IMR-90 (cell line): ENCODE measurements around the gene HIGD2B.
"Not testable (repeated sequence)": the region's sequence is repeated elsewhere in the genome, so short reads cannot be mapped to it uniquely, and the experiment has no call there.

Experiments
- BHLHE40 ChIP-seq: fragments of 150-350 bp; IDR thresholded peaks from 2 replicates; pipeline ENCODE4 v1.6.1; 2016; ENCODE audit warnings: mild to moderate bottlenecking, low read depth, low read length
- CEBPB ChIP-seq: IDR thresholded peaks from 2 replicates; pipeline ENCODE4 v1.6.1; 2012; ENCODE audit warnings: low read depth, low read length, improper control_type of control experiment
- CHD1 ChIP-seq: IDR thresholded peaks from 2 replicates; pipeline ENCODE4 v1.6.1; 2012; ENCODE audit warnings: low read depth, low read length, improper control_type of control experiment
- ELK1 ChIP-seq: fragments of 150-350 bp; IDR thresholded peaks from 2 replicates; pipeline ENCODE4 v1.6.1; 2016; ENCODE audit warnings: low read depth, mild to moderate bottlenecking, low read length, moderate library complexity, borderline replicate concordance
- MXI1 ChIP-seq: IDR thresholded peaks from 2 replicates; pipeline ENCODE4 v1.6.1; 2012; ENCODE audit warnings: low read depth, mild to moderate bottlenecking, low read length, moderate library complexity, borderline replicate concordance
- POLR2A ChIP-seq: IDR thresholded peaks from 2 replicates; pipeline ENCODE4 v1.6.1; 2012; ENCODE audit warnings: mild to moderate bottlenecking, low read depth, low read length
- RFX5 ChIP-seq: IDR thresholded peaks from 2 replicates; pipeline ENCODE4 v1.8.0; 2012; ENCODE audit warnings: low read depth, mild to moderate bottlenecking, low read length, moderate library complexity
- SMC3 ChIP-seq: fragments of 150-350 bp; IDR thresholded peaks from 2 replicates; pipeline ENCODE4 v1.6.1; 2016; ENCODE audit warnings: low read depth, mild to moderate bottlenecking, antibody characterized with exemption, low read length, moderate library complexity
- USF2 ChIP-seq: fragments of 150-350 bp; IDR thresholded peaks from 2 replicates; pipeline ENCODE4 v1.6.1; 2017; ENCODE audit warnings: mild to moderate bottlenecking, antibody characterized with exemption, low read length, low read depth
- TF ChIP-seq, protein P1 (sequence below): conservative IDR thresholded peaks from 2 replicates; pipeline ENCODE4 v1.5.1; 2012; ENCODE audit warnings: mild to moderate bottlenecking, low read depth, low read length, improper control_type of control experiment

GRCh38 chr15:72670656-72671352, 15.2 kb downstream of the HIGD2B start:
- TF ChIP-seq, protein P1, sequence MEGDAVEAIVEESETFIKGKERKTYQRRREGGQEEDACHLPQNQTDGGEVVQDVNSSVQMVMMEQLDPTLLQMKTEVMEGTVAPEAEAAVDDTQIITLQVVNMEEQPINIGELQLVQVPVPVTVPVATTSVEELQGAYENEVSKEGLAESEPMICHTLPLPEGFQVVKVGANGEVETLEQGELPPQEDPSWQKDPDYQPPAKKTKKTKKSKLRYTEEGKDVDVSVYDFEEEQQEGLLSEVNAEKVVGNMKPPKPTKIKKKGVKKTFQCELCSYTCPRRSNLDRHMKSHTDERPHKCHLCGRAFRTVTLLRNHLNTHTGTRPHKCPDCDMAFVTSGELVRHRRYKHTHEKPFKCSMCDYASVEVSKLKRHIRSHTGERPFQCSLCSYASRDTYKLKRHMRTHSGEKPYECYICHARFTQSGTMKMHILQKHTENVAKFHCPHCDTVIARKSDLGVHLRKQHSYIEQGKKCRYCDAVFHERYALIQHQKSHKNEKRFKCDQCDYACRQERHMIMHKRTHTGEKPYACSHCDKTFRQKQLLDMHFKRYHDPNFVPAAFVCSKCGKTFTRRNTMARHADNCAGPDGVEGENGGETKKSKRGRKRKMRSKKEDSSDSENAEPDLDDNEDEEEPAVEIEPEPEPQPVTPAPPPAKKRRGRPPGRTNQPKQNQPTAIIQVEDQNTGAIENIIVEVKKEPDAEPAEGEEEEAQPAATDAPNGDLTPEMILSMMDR: peak; percentile 60
- TF ChIP-seq CEBPB, POLR2A, USF2, BHLHE40, RFX5, ELK1, MXI1, CHD1, SMC3: not testable (repeated sequence)
